SU-DHL-6 (cell line): ENCODE measurements around the gene DUSP2.

Source experiments
- H2AFZ ChIP-seq: fragments of 200-600 bp; sonication (generic); 2 replicates; pipeline ENCODE4 v1.6.1; 2014; ENCODE audit warnings: low read depth, mild to moderate bottlenecking, moderate library complexity, mixed read lengths, antibody characterized with exemption, low read length; ENCODE audit not compliant: severe bottlenecking
- H3F3A ChIP-seq: fragments of 200-600 bp; shearing (Covaris generic); 2 replicates; pipeline ENCODE4 v1.6.0; 2016; ENCODE audit warnings: antibody characterized with exemption, mild to moderate bottlenecking; ENCODE audit not compliant: insufficient read depth
- H3K27ac ChIP-seq: fragments of 200-600 bp; sonication (generic); 2 replicates; pipeline ENCODE4 v1.5.1; 2016; ENCODE audit warnings: low read depth, mild to moderate bottlenecking, low read length, moderate library complexity, mixed read lengths
- H3K27me3 ChIP-seq: fragments of 200-600 bp; sonication (generic), shearing (Covaris generic); 2 replicates; pipeline ENCODE4 v1.6.0; 2014; ENCODE audit warnings: mild to moderate bottlenecking, low read length
- H3K36me3 ChIP-seq: fragments of 200-600 bp; sonication (generic); 2 replicates; pipeline ENCODE4 v1.6.1; 2014; ENCODE audit warnings: mild to moderate bottlenecking, low read length, mixed read lengths
- H3K4me2 ChIP-seq: fragments of 300-600, 200-600 bp; shearing (Covaris generic), sonication (generic); 2 replicates; pipeline ENCODE4 v1.6.0; 2014; ENCODE audit warnings: low read length, low read depth, mild to moderate bottlenecking; ENCODE audit not compliant: poor library complexity, severe bottlenecking
- H3K4me3 ChIP-seq: fragments of 200-600 bp; sonication (generic); 2 replicates; pipeline ENCODE4 v1.5.1; 2014; ENCODE audit warnings: antibody characterized with exemption, low read length, mild to moderate bottlenecking, mixed read lengths; ENCODE audit not compliant: insufficient read depth, poor library complexity, severe bottlenecking
- H3K79me2 ChIP-seq: fragments of 200-600 bp; sonication (generic); 2 replicates; pipeline ENCODE4 v1.6.1; 2014; ENCODE audit warnings: mild to moderate bottlenecking, low read length, moderate library complexity; ENCODE audit not compliant: insufficient read depth
- H3K9ac ChIP-seq: fragments of 200-600 bp; sonication (generic); 2 replicates; pipeline ENCODE4 v1.7.0; 2014; ENCODE audit warnings: mild to moderate bottlenecking, low read length
- H3K9me2 ChIP-seq: fragments of 200-600 bp; sonication (generic); replicated peaks from 2 replicates; pipeline ENCODE4 v1.6.1; 2014; ENCODE audit warnings: low read length; ENCODE audit not compliant: insufficient read depth
- H3K9me3 ChIP-seq: fragments of 200-600 bp; sonication (generic); 2 replicates; pipeline ENCODE4 v1.6.1; 2014; ENCODE audit warnings: low read length, mixed read lengths; ENCODE audit not compliant: insufficient read depth
- H4K20me1 ChIP-seq: fragments of 200-600 bp; sonication (generic); 2 replicates; pipeline ENCODE4 v1.6.1; 2014; ENCODE audit warnings: low read depth, mild to moderate bottlenecking, antibody characterized with exemption, low read length, moderate library complexity, mixed read lengths
- EZH2phosphoT487 ChIP-seq: fragments of 200-600 bp; sonication (generic), shearing (Covaris generic); conservative IDR thresholded peaks from 2 replicates; pipeline ENCODE4 v1.6.1; 2018; ENCODE audit warnings: mild to moderate bottlenecking, antibody characterized with exemption, low read length, moderate library complexity, mixed read lengths
- TF ChIP-seq, protein P1 (sequence below): fragments of 200-600 bp; sonication (generic); IDR thresholded peaks from one replicate; pipeline ENCODE4 v1.5.1; 2017; ENCODE audit warnings: antibody characterized with exemption, mild to moderate bottlenecking, low read length, moderate library complexity; ENCODE audit not compliant: insufficient read depth, poor library complexity, severe bottlenecking

Gene DUSP2

DNA sequence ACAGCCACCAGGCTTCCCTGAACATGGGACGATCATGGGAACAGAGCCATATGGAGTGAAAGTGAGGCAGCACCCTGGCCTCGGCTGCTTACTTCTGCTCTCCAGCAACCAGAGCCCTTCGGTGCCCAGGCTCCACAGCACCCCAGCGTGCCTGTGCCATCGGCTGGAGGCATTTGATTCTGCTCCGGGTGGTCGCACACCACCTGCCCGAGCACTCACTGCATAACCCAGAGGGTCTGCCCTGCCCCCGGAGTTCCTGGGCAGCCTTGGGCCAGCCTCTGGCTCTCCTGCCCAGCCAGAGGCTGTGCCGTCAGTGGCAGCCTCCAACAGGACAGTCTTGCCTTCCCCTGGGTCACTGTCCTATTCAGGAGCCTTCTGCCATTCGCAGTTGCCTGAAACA is 10.8 kb downstream of the DUSP2 start:
- Histone ChIP-seq H3K27ac (no peak overlapping the region), H3F3A (no peaks in the 10 kb centered on the region; the same call in 1 of the 2 replicates), H3K9ac (no peak overlapping the region), H3K36me3 (no peaks in the 10 kb centered on the region), H3K27me3 (no peaks in the 10 kb centered on the region), H3K9me2 (no peaks in the 10 kb centered on the region), H3K79me2 (no peaks in the 10 kb centered on the region), H4K20me1 (no peaks in the 10 kb centered on the region), H3K4me2 (no peak overlapping the region), H3K9me3 (no peaks in the 10 kb centered on the region), H2AFZ (no peak overlapping the region), H3K4me3 (no peak overlapping the region)
- TF ChIP-seq, protein P1, sequence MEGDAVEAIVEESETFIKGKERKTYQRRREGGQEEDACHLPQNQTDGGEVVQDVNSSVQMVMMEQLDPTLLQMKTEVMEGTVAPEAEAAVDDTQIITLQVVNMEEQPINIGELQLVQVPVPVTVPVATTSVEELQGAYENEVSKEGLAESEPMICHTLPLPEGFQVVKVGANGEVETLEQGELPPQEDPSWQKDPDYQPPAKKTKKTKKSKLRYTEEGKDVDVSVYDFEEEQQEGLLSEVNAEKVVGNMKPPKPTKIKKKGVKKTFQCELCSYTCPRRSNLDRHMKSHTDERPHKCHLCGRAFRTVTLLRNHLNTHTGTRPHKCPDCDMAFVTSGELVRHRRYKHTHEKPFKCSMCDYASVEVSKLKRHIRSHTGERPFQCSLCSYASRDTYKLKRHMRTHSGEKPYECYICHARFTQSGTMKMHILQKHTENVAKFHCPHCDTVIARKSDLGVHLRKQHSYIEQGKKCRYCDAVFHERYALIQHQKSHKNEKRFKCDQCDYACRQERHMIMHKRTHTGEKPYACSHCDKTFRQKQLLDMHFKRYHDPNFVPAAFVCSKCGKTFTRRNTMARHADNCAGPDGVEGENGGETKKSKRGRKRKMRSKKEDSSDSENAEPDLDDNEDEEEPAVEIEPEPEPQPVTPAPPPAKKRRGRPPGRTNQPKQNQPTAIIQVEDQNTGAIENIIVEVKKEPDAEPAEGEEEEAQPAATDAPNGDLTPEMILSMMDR, result no peak
- TF ChIP-seq EZH2phosphoT487, result no peak

DNA sequence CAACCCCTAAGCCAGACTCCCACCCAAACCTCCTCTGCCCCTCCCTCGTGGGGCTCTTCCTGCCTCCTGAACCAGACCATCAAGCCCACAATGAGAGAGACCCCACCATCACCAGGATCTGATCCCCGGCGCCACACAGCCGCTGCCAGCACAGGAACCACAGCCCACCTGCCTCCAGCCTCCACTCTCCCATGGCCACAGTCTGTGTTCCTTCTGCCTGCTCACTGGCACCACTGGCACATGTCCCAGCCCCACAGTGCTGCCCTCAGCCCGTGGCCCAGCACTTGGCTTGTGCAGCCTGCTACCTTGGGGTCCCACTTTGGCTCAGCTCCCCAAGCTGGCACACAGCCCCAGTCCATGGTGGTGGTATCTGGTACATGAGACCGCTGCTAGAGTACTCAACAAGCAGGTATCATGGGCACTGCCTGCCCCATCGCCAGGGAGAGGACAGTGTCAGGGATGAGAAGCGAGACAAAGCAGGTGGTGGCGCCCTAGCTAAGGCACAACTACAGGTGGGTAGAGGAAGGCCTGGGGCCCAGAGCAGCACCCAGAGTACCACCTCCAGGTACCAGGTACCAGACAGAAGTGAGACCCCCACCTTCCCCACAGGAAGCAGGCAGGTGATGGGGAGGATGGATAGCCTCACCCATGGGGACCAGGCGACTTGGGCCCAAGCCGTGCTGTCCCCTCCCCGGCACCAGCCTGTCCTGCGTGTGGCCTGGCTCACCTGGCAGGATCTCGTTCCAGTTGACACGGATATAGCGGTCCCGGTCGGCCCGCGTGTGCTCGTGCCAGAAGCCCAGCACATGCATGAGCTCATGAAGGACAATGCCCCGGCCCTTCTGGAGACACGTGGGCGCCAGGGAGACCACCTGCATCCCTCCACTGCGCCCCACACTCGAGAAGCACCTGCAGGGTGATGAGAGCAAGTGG is 13.2 kb downstream of the DUSP2 start:
- H3K27me3 ChIP-seq, result no peaks in the 10 kb centered on the region
- no peaks in the 10 kb centered on the region for H3K79me2 ChIP-seq
- no peak overlapping the region for H3K4me3 ChIP-seq
- no peak overlapping the region for H2AFZ ChIP-seq
- H3K36me3 ChIP-seq, result no peaks in the 10 kb centered on the region
- H4K20me1 ChIP-seq, result no peaks in the 10 kb centered on the region
- no peak overlapping the region for H3K27ac ChIP-seq
- H3K9ac ChIP-seq, result no peak overlapping the region
- no peaks in the 10 kb centered on the region for H3K9me2 ChIP-seq
- H3K9me3 ChIP-seq, result no peaks in the 10 kb centered on the region
- no peak for TF ChIP-seq EZH2phosphoT487
- TF ChIP-seq, protein P1, result no peak
- H3F3A ChIP-seq, result no peaks in the 10 kb centered on the region
- no peak overlapping the region for H3K4me2 ChIP-seq

DNA sequence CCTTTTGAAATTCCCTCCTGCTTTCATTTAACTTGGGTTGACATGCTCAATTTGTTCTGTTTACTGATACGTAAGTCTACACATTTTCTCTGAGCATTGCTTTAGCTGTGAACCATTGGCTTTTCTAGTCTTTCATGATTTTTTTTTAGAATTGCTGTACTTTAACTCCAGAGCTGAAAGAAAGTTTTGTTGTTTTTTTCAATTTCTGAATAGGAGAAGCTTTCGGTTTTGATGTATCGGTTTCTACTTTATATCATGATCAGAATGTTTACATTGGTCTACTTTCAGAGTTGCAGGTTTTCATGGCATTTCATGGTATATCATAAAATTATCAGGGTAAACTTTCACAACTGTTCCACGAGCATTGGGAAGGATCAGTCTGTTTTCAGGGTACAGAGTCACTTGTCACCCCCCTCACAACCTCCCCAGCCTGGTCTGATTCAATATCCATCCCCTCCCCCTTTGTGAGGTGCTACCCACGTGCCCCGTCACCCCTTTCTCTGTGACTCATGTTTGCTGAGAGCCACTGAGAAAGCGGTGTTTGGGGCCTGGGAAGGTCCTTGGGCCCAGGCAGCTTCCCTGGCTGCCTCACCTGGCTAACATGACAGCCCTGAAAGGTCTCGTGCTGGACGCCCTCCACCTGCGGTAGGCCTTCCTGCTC is 14.0 kb downstream of the DUSP2 start:
- Histone ChIP-seq H3K36me3 (no peaks in the 10 kb centered on the region), H3K27me3 (no peaks in the 10 kb centered on the region), H3F3A (no peaks in the 10 kb centered on the region), H3K9me3 (no peaks in the 10 kb centered on the region), H3K9me2 (no peaks in the 10 kb centered on the region), H4K20me1 (no peaks in the 10 kb centered on the region), H3K9ac (no peak overlapping the region), H2AFZ (no peak overlapping the region), H3K4me3 (no peak overlapping the region), H3K79me2 (no peaks in the 10 kb centered on the region), H3K4me2 (no peak overlapping the region), H3K27ac (no peak overlapping the region)
- TF ChIP-seq EZH2phosphoT487, result no peak
- TF ChIP-seq, protein P1, result no peak
